Fibroblast of the aortic adventitia (primary cell): ENCODE measurements around the gene TMEM208. TPM values are rescaled to one million over a fixed set of nuclear protein-coding genes. Genes with fewer than 3 reads are reported as not detected.

Experiments used
- DNase-seq: peaks from one replicate; pipeline ENCODE4 v3.0.0-alpha.2; 2010; ENCODE audit warnings: low read depth
- H3K4me3 ChIP-seq: 2 replicates; pipeline ENCODE4 v1.5.1; 2011; ENCODE audit warnings: low read depth, mild to moderate bottlenecking, control low read depth, low read length, moderate library complexity
- CTCF ChIP-seq: IDR thresholded peaks from 2 replicates; pipeline ENCODE4 v1.5.1; 2011; ENCODE audit warnings: mild to moderate bottlenecking, low read length, control low read depth, inconsistent platforms; ENCODE audit not compliant: insufficient read depth
- total RNA-seq: library from RNA; depleted of rRNA; stranded (reverse); fragments of >200 nt; gene quantifications from 2 replicates; pipeline ENCODE4 v1.2.3, GENCODE V29; 2012; ENCODE audit warnings: low replicate concordance

The TMEM208 gene
- total RNA-seq, 1 donor, result 24.3 TPM

- peak overlapping the region; percentile 100 for H3K4me3 ChIP-seq
- TF ChIP-seq CTCF, result no peak
- no peak for DNase-seq
Measured at GRCh38 chr16:67228034-67228785, 1.3 kb downstream of the TMEM208 start.

GRCh38 chr16:67228905-67229304, 2.0 kb downstream of the TMEM208 start:
- DNase-seq, result no peak
- no peak overlapping the region for H3K4me3 ChIP-seq
- no peak for TF ChIP-seq CTCF

- no peak for TF ChIP-seq CTCF
- no peak for DNase-seq
- H3K4me3 ChIP-seq, result no peak overlapping the region
Measured at GRCh38 chr16:67229906-67230808, 3.2 kb downstream of the TMEM208 start.

GRCh38 chr16:67230809-67231660, 4.1 kb downstream of the TMEM208 start:
- TF ChIP-seq CTCF, result no peak
- no peak for DNase-seq

GRCh38 chr16:67233596-67233995, 6.7 kb downstream of the TMEM208 start:
- TF ChIP-seq CTCF, result no peak
- no peak overlapping the region for H3K4me3 ChIP-seq
- DNase-seq, result no peak

More at GRCh38 chr16:67230809-67231660, 4.1 kb downstream of the TMEM208 start:
- H3K4me3 ChIP-seq, result no peak overlapping the region

- DNase-seq, result no peak
- no peak overlapping the region for H3K4me3 ChIP-seq
- no peak for TF ChIP-seq CTCF
Measured at GRCh38 chr16:67234180-67234597, 7.3 kb downstream of the TMEM208 start.
